ENCODE data around the gene AMPD3. TPM values are rescaled to one million over a fixed set of nuclear protein-coding genes. Genes with fewer than 3 reads are reported as not detected.

AMPD3 gene
- polyA plus RNA-seq, 1 donor from 2014 or later, result not detected

DNA sequence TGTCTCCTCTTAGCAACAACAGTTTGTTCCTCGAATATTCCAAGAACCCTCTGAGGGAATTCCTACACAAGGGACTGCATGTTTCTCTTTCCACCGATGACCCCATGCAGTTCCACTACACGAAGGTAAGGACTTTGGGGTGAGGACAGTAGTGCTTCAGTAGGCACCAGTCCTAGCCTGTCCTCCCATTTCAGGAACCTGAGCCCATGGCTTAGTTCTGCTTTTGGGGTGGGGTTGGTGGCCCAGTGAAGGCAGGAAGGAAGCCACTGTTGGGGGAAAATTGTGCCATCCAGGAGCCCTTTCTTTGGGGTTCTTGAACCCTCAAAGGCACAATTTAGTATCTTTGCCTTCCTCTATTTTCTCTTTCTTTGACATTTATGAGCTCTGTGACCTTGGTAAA, 47.7 kb downstream of the AMPD3 start:
- Histone ChIP-seq H2AFZ (ENCODE audit: low read depth, low read length) (no peak overlapping the region), H3F3A (ENCODE audit: insufficient read depth, low read length, poor library complexity, severe bottlenecking) (no peaks in the 10 kb centered on the region), H4K20me1 (ENCODE audit: insufficient read depth) (no peaks in the 10 kb centered on the region), H3K4me2 (ENCODE audit: low read length) (no peak overlapping the region), H3K9ac (ENCODE audit: low read length) (no peak overlapping the region), H3K27me3 (ENCODE audit: insufficient read depth, low read depth, low read length) (no peaks in the 10 kb centered on the region), H3K4me3 (ENCODE audit: low read length) (no peak overlapping the region), H3K27ac (ENCODE audit: low read length) (no peak overlapping the region), H3K9me2 (ENCODE audit: insufficient read depth, low read length) (no peaks in the 10 kb centered on the region), H3K36me3 (ENCODE audit: insufficient read depth, low read length) (no peaks in the 10 kb centered on the region), H3K79me2 (replicated peaks; ENCODE audit: insufficient read depth, low read length) (no peaks in the 10 kb centered on the region), H3K9me3 (ENCODE audit: low read length) (no peaks in the 10 kb centered on the region)
- TF ChIP-seq MXI1 (conservative IDR thresholded peaks at IDR 0.05; ENCODE audit: poor library complexity, severe bottlenecking), result no peak
- TF ChIP-seq EZH2 (IDR thresholded peaks at IDR 0.05; ENCODE audit: borderline replicate concordance, insufficient read depth, low read length, poor library complexity, severe bottlenecking), result no peak
- TF ChIP-seq CTCF (IDR thresholded peaks at IDR 0.05; ENCODE audit: poor library complexity, severe bottlenecking), result no peak
- TF ChIP-seq POLR2AphosphoS5 (IDR thresholded peaks at IDR 0.05), result no peak
- TF ChIP-seq EP300 (conservative IDR thresholded peaks at IDR 0.05; ENCODE audit: poor library complexity, severe bottlenecking), result no peak
- TF ChIP-seq SMC3 (conservative IDR thresholded peaks at IDR 0.05; ENCODE audit: poor library complexity), result no peak
- TF ChIP-seq, protein P1, sequence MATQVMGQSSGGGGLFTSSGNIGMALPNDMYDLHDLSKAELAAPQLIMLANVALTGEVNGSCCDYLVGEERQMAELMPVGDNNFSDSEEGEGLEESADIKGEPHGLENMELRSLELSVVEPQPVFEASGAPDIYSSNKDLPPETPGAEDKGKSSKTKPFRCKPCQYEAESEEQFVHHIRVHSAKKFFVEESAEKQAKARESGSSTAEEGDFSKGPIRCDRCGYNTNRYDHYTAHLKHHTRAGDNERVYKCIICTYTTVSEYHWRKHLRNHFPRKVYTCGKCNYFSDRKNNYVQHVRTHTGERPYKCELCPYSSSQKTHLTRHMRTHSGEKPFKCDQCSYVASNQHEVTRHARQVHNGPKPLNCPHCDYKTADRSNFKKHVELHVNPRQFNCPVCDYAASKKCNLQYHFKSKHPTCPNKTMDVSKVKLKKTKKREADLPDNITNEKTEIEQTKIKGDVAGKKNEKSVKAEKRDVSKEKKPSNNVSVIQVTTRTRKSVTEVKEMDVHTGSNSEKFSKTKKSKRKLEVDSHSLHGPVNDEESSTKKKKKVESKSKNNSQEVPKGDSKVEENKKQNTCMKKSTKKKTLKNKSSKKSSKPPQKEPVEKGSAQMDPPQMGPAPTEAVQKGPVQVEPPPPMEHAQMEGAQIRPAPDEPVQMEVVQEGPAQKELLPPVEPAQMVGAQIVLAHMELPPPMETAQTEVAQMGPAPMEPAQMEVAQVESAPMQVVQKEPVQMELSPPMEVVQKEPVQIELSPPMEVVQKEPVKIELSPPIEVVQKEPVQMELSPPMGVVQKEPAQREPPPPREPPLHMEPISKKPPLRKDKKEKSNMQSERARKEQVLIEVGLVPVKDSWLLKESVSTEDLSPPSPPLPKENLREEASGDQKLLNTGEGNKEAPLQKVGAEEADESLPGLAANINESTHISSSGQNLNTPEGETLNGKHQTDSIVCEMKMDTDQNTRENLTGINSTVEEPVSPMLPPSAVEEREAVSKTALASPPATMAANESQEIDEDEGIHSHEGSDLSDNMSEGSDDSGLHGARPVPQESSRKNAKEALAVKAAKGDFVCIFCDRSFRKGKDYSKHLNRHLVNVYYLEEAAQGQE (IDR thresholded peaks at IDR 0.05; ENCODE audit: borderline replicate concordance), result no peak
- TF ChIP-seq RAD21 (conservative IDR thresholded peaks at IDR 0.05), result no peak
- no peak for TF ChIP-seq TAF1 (IDR thresholded peaks at IDR 0.05; ENCODE audit: low read depth)

DNA sequence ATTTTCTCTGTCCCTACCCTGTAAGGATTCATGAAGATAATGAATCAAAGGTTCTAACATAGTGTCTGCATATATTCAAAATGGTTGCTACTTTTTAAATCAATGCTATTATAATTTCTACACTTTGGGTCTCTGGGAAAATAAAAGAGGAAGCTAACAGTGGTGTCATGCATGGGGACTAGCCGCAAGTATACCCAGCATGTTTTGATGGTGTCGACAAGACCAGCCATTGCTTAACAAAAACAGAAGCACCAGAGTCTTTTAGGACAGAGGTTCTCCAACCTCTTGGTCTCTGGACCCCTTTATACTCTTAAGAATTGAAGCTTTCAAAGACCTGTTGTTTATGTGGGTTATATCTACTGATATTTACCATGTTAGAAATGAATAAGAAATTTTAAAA, 48.2 kb downstream of the AMPD3 start:
- Histone ChIP-seq H3K4me2 (ENCODE audit: low read length) (no peak overlapping the region), H3K9me2 (ENCODE audit: insufficient read depth, low read length) (no peaks in the 10 kb centered on the region), H3K36me3 (ENCODE audit: insufficient read depth, low read length) (no peaks in the 10 kb centered on the region), H3K9me3 (ENCODE audit: low read length) (no peaks in the 10 kb centered on the region), H3K27me3 (ENCODE audit: insufficient read depth, low read depth, low read length) (no peaks in the 10 kb centered on the region), H3K4me3 (ENCODE audit: low read length) (no peak overlapping the region), H3F3A (ENCODE audit: insufficient read depth, low read length, poor library complexity, severe bottlenecking) (no peaks in the 10 kb centered on the region), H3K27ac (ENCODE audit: low read length) (no peak overlapping the region), H3K79me2 (replicated peaks; ENCODE audit: insufficient read depth, low read length) (no peaks in the 10 kb centered on the region), H2AFZ (ENCODE audit: low read depth, low read length) (no peak overlapping the region), H4K20me1 (ENCODE audit: insufficient read depth) (no peaks in the 10 kb centered on the region), H3K9ac (ENCODE audit: low read length) (no peak overlapping the region)
- TF ChIP-seq CTCF (IDR thresholded peaks at IDR 0.05; ENCODE audit: poor library complexity, severe bottlenecking), result no peak
- no peak for TF ChIP-seq RAD21 (conservative IDR thresholded peaks at IDR 0.05)
- TF ChIP-seq, protein P1 (IDR thresholded peaks at IDR 0.05; ENCODE audit: borderline replicate concordance), result no peak
- no peak for TF ChIP-seq EZH2 (IDR thresholded peaks at IDR 0.05; ENCODE audit: borderline replicate concordance, insufficient read depth, low read length, poor library complexity, severe bottlenecking)
- no peak for TF ChIP-seq POLR2AphosphoS5 (IDR thresholded peaks at IDR 0.05)
- no peak for TF ChIP-seq TAF1 (IDR thresholded peaks at IDR 0.05; ENCODE audit: low read depth)
- TF ChIP-seq EP300 (conservative IDR thresholded peaks at IDR 0.05; ENCODE audit: poor library complexity, severe bottlenecking), result no peak
- no peak for TF ChIP-seq SMC3 (conservative IDR thresholded peaks at IDR 0.05; ENCODE audit: poor library complexity)
- TF ChIP-seq MXI1 (conservative IDR thresholded peaks at IDR 0.05; ENCODE audit: poor library complexity, severe bottlenecking), result no peak

Measured in neural cell (in vitro differentiated cells).